Left lung (tissue), 10 donors: ENCODE results near the gene ATXN1. TPM values are rescaled to one million over a fixed set of nuclear protein-coding genes. Genes with fewer than 3 reads are reported as not detected.

Experiments used
- ATAC-seq: fragments of 200-7000 bp; cut with Tn5 transposase; one replicate; pipeline ENCODE4 v1.9.1; 2020; ENCODE audit warnings: moderate library complexity
- DNase-seq, 4 donors: peaks; one replicate each; pipeline ENCODE4 v3.0.0-alpha.2; 2013 to 2020
- H3K27ac ChIP-seq, 2 donors: fragments of 200-600 bp; sonication (generic) in 1 of 2; one replicate each; pipeline versions ENCODE4 v1.5.0 to v1.8.0; 2020 to 2021
- H3K27me3 ChIP-seq, 2 donors: fragments of 200-600 bp; sonication (generic) in 1 of 2; one replicate each; pipeline versions ENCODE4 v1.5.0 to v1.8.0; 2020 to 2021
- H3K36me3 ChIP-seq, 2 donors: fragments of 200-600 bp; sonication (generic) in 1 of 2; one replicate each; pipeline versions ENCODE4 v1.5.0 to v1.8.0; 2020 to 2021
- H3K4me1 ChIP-seq, 2 donors: fragments of 200-600 bp; one replicate each; pipeline ENCODE4 v1.8.0; 2021
- H3K4me3 ChIP-seq, 2 donors: fragments of 200-600 bp; sonication (generic) in 1 of 2; one replicate each; pipeline versions ENCODE4 v1.5.0 to v1.8.0; 2020 to 2021; ENCODE audit warnings: mild to moderate bottlenecking in 1 of 2
- H3K9me3 ChIP-seq, 2 donors: fragments of 200-600 bp; sonication (generic) in 1 of 2; one replicate each; pipeline versions ENCODE4 v1.5.0 to v1.8.0; 2020 to 2021
- CTCF ChIP-seq, 2 donors: fragments of 200-600 bp; sonication (generic) in 1 of 2; IDR thresholded peaks; one replicate each; pipeline versions ENCODE4 v1.5.0 to v1.8.0; 2021; ENCODE audit warnings: antibody characterized with exemption in 2 of 2
- intact Hi-C, 2 donors: fragments of 100-400 bp; cut with DNase I; formaldehyde crosslinking; loops; one replicate each; pipeline versions ENCODE4 v1.11.2 to v1.14.2; 2022
- polyA plus RNA-seq, 6 donors: library from polyadenylated mRNA; unstranded; fragments of 120-200 nt; gene quantifications; one replicate each; pipeline ENCODE4 v1.2.1, GENCODE V29; 2013; ENCODE audit not compliant: insufficient read length in 6 of 6
- total RNA-seq, 2 donors: library from RNA; stranded (reverse); fragmentation: NEBNext Ultra II Directional; extraction: Animal tissue kit (Norgen Biotek cat#: 25700); gene quantifications; one replicate each; pipeline ENCODE4 v1.2.1, GENCODE V29; 2021
- donor health status: DM: no; HTN: yes; CAD: no.
- donor health status: DM: no; HTN: no; CAD: no.

The ATXN1 gene
- total and polyA plus RNA-seq, 8 donors = 23.3 to 67.4 (median 27.3) TPM

GRCh38 chr6:16296061-16296670, 465.1 kb downstream of the ATXN1 start:
- H3K9me3 ChIP-seq = no peaks in the 10 kb centered on the region
- H3K27me3 ChIP-seq = no peaks in the 10 kb centered on the region
- H3K36me3 ChIP-seq = peaks cover 0 to 7% of the 10 kb centered on the region in 2 donors
- H3K27ac ChIP-seq = no peak overlapping the region
- no peak for DNase-seq
- no peak for TF ChIP-seq CTCF (IDR thresholded peaks at IDR 0.05)
- no peak for ATAC-seq
- intact Hi-C loops = no loop called here
- no peak overlapping the region for H3K4me3 ChIP-seq
- no peaks in the 10 kb centered on the region for H3K4me1 ChIP-seq

- Histone ChIP-seq H3K9me3 (no peaks in the 10 kb centered on the region), H3K27ac (no peak overlapping the region), H3K36me3 (peaks cover 0 to 7% of the 10 kb centered on the region in 2 donors), H3K27me3 (no peaks in the 10 kb centered on the region), H3K4me1 (no peaks in the 10 kb centered on the region), H3K4me3 (no peak overlapping the region)
- no peak for ATAC-seq
- TF ChIP-seq CTCF (IDR thresholded peaks at IDR 0.05) = no peak
- no peak for DNase-seq
- intact Hi-C loops = no loop called here
Observed at GRCh38 chr6:16295471-16295870, 465.8 kb downstream of the ATXN1 start.

- intact Hi-C loops = no loop called here
- DNase-seq (no peak), ATAC-seq (no peak)
- no peaks in the 10 kb centered on the region for H3K9me3 ChIP-seq
- no peak for TF ChIP-seq CTCF (IDR thresholded peaks at IDR 0.05)
- no peaks in the 10 kb centered on the region for H3K4me1 ChIP-seq
- H3K27ac ChIP-seq = no peak overlapping the region
- no peak overlapping the region for H3K4me3 ChIP-seq
- no peaks in the 10 kb centered on the region for H3K27me3 ChIP-seq
- H3K36me3 ChIP-seq = peaks cover 0 to 7% of the 10 kb centered on the region in 2 donors
Observed at GRCh38 chr6:16295060-16295459, 466.2 kb downstream of the ATXN1 start.

DNA sequence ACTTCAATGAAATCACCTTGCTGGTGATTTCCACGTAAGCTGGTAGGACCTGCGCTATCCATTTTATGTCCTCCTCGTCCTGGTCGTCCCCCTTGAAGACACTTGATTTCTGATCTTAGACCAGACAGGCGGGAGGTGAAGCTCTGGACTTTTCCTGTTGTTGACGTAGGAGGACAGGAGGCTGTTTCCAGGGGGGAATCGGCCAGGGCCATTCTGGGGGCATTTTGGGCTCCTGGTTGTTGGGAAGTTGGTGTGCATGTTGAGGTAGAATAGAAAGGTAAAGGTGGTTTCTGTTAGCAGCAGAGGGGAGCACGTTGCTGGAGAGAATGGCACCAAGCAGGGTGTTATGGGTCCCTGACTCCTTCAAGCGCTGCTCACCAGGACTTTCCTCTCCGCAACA, 466.9 kb downstream of the ATXN1 start:
- intact Hi-C loops = no loop called here
- TF ChIP-seq CTCF (IDR thresholded peaks at IDR 0.05) = no peak
- Histone ChIP-seq H3K27ac (no peak overlapping the region), H3K27me3 (no peaks in the 10 kb centered on the region), H3K4me1 (no peaks in the 10 kb centered on the region), H3K9me3 (no peaks in the 10 kb centered on the region), H3K4me3 (no peak overlapping the region), H3K36me3 (peaks cover 0 to 7% of the 10 kb centered on the region in 2 donors)
- no peak for ATAC-seq
- no peak for DNase-seq

DNA sequence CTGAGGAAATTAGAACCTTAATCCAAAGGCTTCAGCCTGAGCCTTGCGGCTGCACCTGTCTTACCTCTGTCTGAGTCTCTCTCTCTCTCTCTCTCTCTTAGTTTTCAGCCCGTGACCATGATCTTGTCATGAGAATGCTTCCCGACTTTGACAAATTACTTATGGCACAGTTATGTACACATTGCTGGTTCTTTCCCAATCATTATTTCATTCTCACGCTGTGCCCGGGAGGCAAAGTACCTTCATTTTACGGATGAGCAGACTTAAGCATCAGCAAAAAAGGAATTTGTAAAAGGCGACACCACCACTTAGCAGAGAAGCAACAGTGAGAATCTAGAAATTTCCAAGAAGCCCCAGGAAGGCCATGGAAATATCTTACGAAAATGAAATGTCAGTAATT, 468.3 kb downstream of the ATXN1 start:
- Histone ChIP-seq H3K4me3 (no peak overlapping the region), H3K4me1 (no peaks in the 10 kb centered on the region), H3K27me3 (no peaks in the 10 kb centered on the region), H3K9me3 (no peaks in the 10 kb centered on the region), H3K27ac (no peak overlapping the region), H3K36me3 (peaks cover 0 to 6% of the 10 kb centered on the region in 2 donors)
- no peak for TF ChIP-seq CTCF (IDR thresholded peaks at IDR 0.05)
- DNase-seq = no peak
- no peak for ATAC-seq
- intact Hi-C loops = no loop called here
